GM10248 (cell line): ENCODE data around the gene SLC16A3.

Source experiments
- CTCF ChIA-PET: fragments of 300-600 bp; sonication (Branson Sonifier 250); formaldehyde crosslinking; extraction: SDS; loops from one replicate; lab custom pipeline; 2021; ENCODE audit warnings: antibody characterized with exemption; lab: Yijun Ruan, JAX
- POLR2A ChIA-PET: fragments of 350-650 bp; sonication (Branson Sonifier 250); formaldehyde crosslinking; extraction: SDS; loops from one replicate; lab custom pipeline; 2020; ENCODE audit warnings: antibody characterized with exemption; lab: Yijun Ruan, JAX
- DNase-seq: peaks from one replicate; pipeline ENCODE4 v3.0.0; 2012; ENCODE audit errors: extremely low spot score
- CTCF ChIP-seq: IDR thresholded peaks from 2 replicates; pipeline ENCODE4 v1.5.1; 2012; ENCODE audit warnings: mild to moderate bottlenecking, low read depth; ENCODE audit errors: extremely low read depth, missing control alignments, control extremely low read depth

The SLC16A3 gene

GRCh38 chr17:82198092-82198491 is 30.8 kb upstream of the SLC16A3 start:
- peak; percentile 48 for DNase-seq
- TF ChIP-seq CTCF = no peak
- ChIA-PET POLR2A (interaction anchor here (0.6 kb wide), 1 partner anchor 15 kb away, joined by 3 read pairs; no protein-coding TSS in a partner anchor), CTCF (interaction anchor here (1.0 to 1.2 kb wide), 2 partner anchors 12 to 166 kb away, joined by 3 read pairs; no protein-coding TSS in a partner anchor)

- CTCF ChIA-PET = interaction anchor here (0.9 to 1.9 kb wide), 2 partner anchors 37 to 169 kb away, joined by 3 to 5 read pairs; no protein-coding TSS in a partner anchor
- POLR2A ChIA-PET = interaction anchor here (0.6 kb wide), 1 partner anchor 534 kb away, joined by 3 read pairs; no protein-coding TSS in a partner anchor
- DNase-seq = no peak
- TF ChIP-seq CTCF = no peak
These were observed 29.3 kb upstream of the SLC16A3 start for GRCh38 chr17:82199496-82199895.

DNA sequence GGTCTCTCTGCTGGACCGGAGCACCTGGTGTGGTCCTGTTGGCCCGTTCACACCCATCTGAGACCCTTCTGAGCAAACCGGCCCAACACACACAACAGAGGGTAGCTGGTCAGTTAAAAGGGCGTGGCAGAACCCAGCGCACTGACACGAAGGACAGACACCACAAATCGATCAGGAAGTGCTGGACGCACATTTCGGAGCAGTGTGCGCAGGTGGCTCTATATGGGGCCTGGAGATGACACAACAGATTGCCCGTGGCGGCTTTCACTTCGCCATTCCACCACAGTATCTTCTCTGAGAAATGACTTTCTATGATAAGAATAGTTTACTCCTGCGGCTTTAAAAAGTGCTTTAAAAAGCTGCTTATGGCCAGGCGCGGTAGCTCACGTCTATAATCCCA is 28.7 kb upstream of the SLC16A3 start:
- no peak for DNase-seq
- CTCF ChIA-PET = interaction anchor here (0.9 to 1.9 kb wide), 2 partner anchors 36 to 170 kb away, joined by 3 to 5 read pairs; no protein-coding TSS in a partner anchor
- TF ChIP-seq CTCF = no peak
- POLR2A ChIA-PET = no interaction called here

DNA sequence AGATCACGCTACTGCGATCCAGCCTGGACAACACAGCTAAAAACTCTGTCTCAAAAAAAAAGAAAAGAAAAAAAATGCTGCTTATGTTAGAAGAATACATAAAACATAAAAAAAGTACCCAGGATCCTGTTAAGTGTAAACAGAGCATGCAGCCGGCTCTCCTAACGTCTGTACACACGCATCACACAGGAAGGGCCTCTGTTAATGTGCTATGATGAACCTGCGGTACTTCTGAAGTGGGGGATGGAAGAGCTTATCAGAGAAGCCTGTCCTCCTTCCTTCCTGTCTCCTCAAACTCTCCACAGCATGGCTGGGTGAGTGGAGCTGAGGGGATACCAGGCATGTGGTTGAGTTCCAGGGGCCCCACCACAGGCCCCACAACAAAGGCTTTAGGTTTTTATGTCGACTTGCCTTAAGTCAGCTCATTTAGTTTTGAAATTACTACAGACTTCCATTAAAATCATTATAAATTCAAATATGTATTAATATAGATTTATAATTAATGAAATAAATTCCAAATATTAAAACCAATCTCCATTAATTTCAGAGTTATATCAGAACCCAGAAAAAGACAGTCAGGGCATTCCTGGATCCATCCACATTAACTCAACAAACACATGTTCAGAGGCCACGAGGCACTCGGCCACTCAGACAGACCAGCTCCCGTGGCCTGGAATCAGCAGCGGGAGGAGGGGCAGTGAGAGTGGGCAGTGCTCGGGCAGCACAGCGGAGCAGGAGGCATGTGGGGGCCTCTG is 27.9 kb upstream of the SLC16A3 start:
- no peak for DNase-seq
- no peak for TF ChIP-seq CTCF
- CTCF ChIA-PET = interaction anchor here (0.8 to 1.9 kb wide), 4 partner anchors 101 to 241 kb away, joined by 3 to 5 read pairs (median 3); no protein-coding TSS in a partner anchor
- POLR2A ChIA-PET = interaction anchor here (2.0 kb wide), 1 partner anchor 28 kb away, joined by 4 read pairs; the partner anchor contains the start of gene SLC16A3

- no peak for TF ChIP-seq CTCF
- CTCF ChIA-PET = interaction anchor here (0.8 to 1.2 kb wide), 3 partner anchors 100 to 242 kb away, joined by 3 read pairs; no protein-coding TSS in a partner anchor
- POLR2A ChIA-PET = interaction anchor here (2.0 kb wide), 1 partner anchor 27 kb away, joined by 4 read pairs; the partner anchor contains the start of gene SLC16A3
- DNase-seq = no peak
These were observed 27.3 kb upstream of the SLC16A3 start for GRCh38 chr17:82201498-82201910.

DNA sequence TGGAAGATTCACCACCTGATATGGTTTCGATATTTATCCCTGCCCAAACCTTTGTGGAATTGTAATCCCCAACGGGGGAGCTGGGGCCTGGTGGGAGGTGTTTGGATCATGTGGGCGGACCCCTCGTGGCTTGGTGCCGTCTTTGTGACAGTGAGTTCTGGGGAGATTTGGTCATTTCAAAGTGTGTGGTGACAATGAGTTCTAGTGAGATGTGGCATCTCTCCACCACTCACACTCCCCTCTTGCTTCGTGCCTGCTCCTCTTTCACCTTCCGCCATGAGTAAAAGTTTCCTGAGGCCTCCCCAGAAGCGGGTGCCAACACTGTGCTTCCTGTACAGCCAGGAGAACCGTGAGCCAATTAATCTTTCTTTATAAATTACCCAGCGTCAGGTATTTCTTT is 25.9 kb upstream of the SLC16A3 start:
- no peak for DNase-seq
- no peak for TF ChIP-seq CTCF
- POLR2A ChIA-PET = no interaction called here
- CTCF ChIA-PET = no interaction called here
